D721Med (cell line): Measurements from ENCODE around the gene ALDH1B1.

Experiments
- DNase-seq: peaks from one replicate; pipeline ENCODE4 v3.0.0; 2011; ENCODE audit warnings: low spot score; ENCODE audit not compliant: insufficient read length
- FAIRE-seq: peaks from 2 replicates; lab custom pipeline; 2011; peaks lifted over from hg19 to GRCh38; lab: Jason Lieb, UNC
- TF ChIP-seq, protein P1 (sequence below): IDR thresholded peaks from 2 replicates; pipeline ENCODE4 v1.5.1; 2012; ENCODE audit warnings: mild to moderate bottlenecking, control low read depth; ENCODE audit not compliant: insufficient read depth; ENCODE audit errors: missing control alignments

Gene ALDH1B1

DNA sequence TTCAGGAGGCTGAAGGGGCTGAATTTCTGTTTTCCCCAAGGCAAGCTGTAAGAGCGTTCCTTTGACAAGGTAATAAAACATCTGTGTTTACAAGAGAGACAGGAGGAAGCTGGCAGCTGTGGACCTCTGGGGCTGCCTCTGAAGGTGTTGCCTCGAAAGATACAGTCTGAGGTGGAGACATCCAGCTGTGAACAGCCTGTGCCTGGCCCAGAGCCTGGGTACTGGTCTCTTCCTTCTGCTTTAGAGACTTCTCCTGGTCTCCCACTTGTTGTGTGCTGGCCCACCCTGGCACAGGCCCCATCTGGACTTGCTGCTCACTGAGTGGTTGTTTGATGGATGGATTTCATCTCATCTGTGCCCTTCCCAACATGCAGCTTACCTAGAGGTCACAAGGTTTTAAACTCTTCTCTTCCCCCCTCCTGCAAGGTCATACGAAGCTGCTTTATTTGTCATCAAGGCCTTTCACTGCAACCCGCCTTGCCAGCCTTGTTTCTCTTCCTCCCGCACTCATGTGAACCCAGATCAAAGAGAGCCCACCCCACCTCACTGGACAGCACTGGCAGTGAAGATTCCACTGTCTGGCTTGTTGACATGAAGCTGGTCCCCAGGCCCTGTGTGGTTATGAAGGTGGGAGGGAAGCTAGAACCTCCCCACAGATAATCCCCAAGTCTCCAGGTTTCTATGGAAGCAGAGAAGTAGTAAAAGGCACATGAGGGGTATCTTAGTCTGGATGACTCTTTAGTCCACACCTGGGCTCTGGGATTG is 35.0 kb upstream of the ALDH1B1 start:
- FAIRE-seq (no peak), DNase-seq (no peak)
- TF ChIP-seq, protein P1, sequence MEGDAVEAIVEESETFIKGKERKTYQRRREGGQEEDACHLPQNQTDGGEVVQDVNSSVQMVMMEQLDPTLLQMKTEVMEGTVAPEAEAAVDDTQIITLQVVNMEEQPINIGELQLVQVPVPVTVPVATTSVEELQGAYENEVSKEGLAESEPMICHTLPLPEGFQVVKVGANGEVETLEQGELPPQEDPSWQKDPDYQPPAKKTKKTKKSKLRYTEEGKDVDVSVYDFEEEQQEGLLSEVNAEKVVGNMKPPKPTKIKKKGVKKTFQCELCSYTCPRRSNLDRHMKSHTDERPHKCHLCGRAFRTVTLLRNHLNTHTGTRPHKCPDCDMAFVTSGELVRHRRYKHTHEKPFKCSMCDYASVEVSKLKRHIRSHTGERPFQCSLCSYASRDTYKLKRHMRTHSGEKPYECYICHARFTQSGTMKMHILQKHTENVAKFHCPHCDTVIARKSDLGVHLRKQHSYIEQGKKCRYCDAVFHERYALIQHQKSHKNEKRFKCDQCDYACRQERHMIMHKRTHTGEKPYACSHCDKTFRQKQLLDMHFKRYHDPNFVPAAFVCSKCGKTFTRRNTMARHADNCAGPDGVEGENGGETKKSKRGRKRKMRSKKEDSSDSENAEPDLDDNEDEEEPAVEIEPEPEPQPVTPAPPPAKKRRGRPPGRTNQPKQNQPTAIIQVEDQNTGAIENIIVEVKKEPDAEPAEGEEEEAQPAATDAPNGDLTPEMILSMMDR: no peak

DNA sequence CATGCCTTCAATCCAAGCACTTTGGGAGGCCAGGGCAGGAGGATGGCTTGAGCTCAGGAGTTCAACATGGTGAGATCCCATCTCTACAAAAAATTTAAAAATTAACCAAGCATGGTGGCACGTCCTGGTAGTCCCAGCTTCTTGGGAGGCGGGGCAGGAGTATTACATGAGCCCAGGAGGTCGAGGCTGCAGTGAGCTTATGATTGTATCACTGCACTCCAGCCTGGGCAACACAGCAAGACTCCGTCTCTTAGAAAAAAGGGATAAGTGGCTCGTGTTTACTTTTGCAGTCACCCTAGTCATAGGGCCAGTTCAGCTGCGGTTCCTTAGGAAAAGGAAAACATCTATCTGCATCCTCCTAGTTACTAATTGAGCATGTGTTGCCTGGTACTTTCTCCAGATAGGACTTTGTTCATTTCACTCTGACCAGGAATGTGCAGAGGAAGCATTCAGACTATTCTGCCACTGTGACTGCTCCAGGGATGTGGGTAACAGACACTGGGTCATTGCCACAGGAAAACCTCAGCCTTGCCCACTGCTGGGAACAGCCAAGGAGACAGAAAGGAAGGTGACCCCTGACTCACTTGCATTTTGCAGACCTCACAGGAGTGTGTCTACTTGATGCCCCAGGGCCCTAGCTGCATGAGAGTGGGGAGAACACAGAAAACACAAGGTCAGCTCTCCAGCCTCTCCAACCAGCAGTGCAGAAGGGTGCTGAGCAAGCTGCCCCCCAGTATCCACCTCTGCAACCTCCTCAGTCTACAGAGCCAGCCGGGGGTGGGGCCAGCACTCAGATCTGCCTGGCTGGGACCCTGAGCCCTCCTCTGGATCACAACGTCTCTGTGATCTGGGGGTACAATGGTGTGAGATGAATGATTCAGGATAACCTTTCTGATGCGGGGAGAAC is 33.9 kb upstream of the ALDH1B1 start:
- FAIRE-seq (no peak), DNase-seq (no peak)
- TF ChIP-seq, protein P1: no peak

DNA sequence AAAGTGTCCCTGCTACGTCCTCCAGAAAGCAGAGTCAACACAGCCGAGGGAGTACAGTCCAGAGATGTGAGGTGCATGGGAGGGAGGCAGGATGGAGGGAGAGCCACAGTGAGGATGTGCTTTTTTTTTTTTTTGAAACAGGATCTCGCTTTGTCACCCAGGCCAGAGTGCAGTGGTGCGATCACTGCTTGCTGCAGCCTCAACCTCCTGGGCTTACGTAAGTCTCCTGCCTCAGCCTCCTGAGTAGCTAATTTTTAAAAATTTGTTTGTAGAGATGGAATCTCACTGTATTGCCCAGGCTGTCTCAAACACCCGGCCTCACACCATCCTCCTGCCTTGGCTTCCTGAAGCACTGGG is 33.2 kb upstream of the ALDH1B1 start:
- TF ChIP-seq, protein P1: no peak
- FAIRE-seq: no peak
- no peak for DNase-seq

DNA sequence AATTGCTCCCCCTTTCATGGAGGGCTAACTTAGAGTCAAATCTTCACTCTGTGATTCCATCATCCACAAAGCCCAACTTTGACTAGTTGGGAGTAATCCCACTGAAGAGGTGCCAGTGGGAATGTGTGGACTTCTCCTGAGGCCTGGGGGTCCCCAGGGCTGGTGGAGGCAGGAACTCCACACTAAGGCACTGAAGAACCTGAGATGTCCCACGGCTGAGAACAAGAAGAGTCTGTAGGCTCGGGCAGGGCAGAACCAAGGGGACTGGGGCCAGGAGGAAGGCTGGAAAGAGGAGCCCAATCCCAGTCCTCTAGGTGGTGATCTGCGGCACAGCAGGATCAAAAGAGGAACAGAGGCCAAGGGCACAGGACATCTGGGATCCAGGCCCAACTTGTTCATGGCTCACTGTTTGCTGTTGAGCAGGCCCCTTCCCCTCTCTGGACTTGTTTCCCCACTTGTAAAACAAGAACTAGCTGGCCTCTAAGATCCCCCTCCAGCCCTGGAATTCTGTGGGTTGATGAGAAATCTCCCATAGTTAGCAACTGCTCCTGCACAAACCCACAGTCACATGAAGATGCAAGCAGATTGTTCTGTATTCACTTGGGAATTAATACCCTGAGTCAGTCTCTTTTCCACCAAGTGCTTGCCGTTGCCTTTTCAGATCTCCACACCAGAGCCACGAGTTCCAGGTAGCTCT is 32.7 kb upstream of the ALDH1B1 start:
- no peak for DNase-seq
- no peak for FAIRE-seq
- TF ChIP-seq, protein P1: no peak

DNA sequence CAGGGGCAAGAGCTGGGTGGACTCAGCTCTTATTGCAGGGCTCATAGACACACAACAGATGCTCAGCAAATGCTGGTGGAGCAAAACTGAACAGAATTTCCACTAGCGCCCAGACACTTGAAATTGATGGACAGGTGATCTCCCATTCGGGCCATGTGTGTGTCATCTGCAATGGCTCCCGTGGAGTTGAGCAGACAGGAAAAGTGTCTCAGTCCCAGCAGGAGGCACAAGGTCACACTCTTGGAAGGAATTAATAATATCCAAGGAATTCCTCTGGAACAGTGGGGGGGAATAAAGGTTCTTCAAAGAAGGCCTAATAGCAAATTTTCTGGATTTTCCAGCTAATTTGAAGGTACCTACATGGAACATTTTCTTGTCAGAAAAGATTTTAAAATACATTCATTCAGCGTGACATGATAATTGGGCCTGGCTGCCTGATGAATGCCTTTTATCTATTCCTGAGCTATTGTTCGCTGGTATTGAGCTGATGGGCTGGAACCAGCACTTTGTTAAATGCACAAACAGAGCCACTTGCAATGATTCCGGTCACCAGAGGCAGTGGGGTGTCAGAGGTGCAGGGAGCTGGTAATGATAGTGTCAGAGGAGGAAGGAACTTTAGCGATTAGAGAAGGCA is 31.5 kb upstream of the ALDH1B1 start:
- TF ChIP-seq, protein P1: no peak
- no peak for FAIRE-seq
- no peak for DNase-seq

DNA sequence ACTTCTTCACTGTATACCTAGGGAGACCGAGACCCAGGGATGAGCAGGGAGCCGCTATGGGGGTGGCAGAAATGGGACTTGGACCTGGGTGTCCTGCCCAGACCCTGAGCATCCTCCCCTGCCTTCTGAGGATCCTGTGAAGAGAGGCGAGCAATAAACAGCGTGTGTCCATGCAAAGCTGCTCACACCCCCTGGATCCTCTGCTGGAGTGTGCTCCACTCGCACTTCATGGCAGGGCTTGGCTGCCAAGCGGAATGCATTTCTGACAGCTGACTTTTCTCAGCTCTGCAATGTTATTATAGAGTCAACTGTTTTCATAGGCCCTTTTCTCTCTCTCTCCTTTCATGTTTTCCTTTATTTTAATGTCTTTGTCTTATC is 31.0 kb upstream of the ALDH1B1 start:
- TF ChIP-seq, protein P1: no peak
- DNase-seq (no peak), FAIRE-seq (no peak)
